ENCODE measurements around the gene PLVAP. TPM values are rescaled to one million over a fixed set of nuclear protein-coding genes. Genes with fewer than 3 reads are reported as not detected.

PLVAP gene
- total and polyA plus RNA-seq, 12 donors, result 27.9 to 381 (median 84.0) TPM

- no peak overlapping the region for H3K27ac ChIP-seq
- H3K4me1 ChIP-seq (replicated peaks in 1 of 2), result peaks cover 19 to 24% of the 10 kb centered on the region in 2 donors
- 87 to 92% (median 91%) methylated on average over 12 to 30 of the region's 30 CpGs for WGBS, 4 donors
- no peaks in the 10 kb centered on the region for H3K27me3 ChIP-seq
- H3K4me3 ChIP-seq, result peak overlapping the region in 1 of 4 donors; percentile 72
- H3K36me3 ChIP-seq (replicated peaks in 1 of 2), result no peaks in the 10 kb centered on the region
- TF ChIP-seq POLR2A (IDR thresholded peaks at IDR 0.05), result no peak
- no peak for TF ChIP-seq CTCF (IDR thresholded peaks at IDR 0.05)
- peak in 4 of 7 donors; percentile 27 to 61 (median 51) for DNase-seq
- no peaks in the 10 kb centered on the region for H3K9me3 ChIP-seq (replicated peaks in 1 of 3)
- intact Hi-C loops (cut with DNase I), result no loop called here
Observed at GRCh38 chr19:17338433-17339078, 38.6 kb downstream of the PLVAP start.

GRCh38 chr19:17337675-17338432 lies 39.3 kb downstream of the PLVAP start:
- DNase-seq, result peak in 2 of 7 donors; percentile 42 to 46
- intact Hi-C loops (cut with DNase I), result no loop called here
- 0 to 13% (median 7%) methylated on average over 8 to 50 of the region's 50 CpGs for WGBS, 4 donors

GRCh38 chr19:17336872-17337674 lies 40.1 kb downstream of the PLVAP start, which contains the start of gene GTPBP3:
Gene GTPBP3 (plus strand): TSS chr19:17337553. CDS start chr19:17337612, 59 bp downstream.
- 0% methylated on average over 18 to 41 of the region's 41 CpGs for WGBS, 4 donors
- Histone ChIP-seq H3K27me3 (no peaks in the 10 kb centered on the region), H3K27ac (peak within 1 kb of the TSS; percentile 87 to 100 (median 92)), H3K4me3 (peak within 1 kb of the TSS; percentile 63 to 100 (median 74)), H3K9me3 (replicated peaks in 1 of 3) (no peaks in the 10 kb centered on the region), H3K36me3 (replicated peaks in 1 of 2) (no peaks in the 10 kb centered on the region), H3K4me1 (replicated peaks in 1 of 2) (peaks cover 19 to 26% of the 10 kb centered on the region in 2 donors)
- TF ChIP-seq CTCF (IDR thresholded peaks at IDR 0.05) (no peak), POLR2A (IDR thresholded peaks at IDR 0.05) (peak in 1 of 2 donors; percentile 47)
- intact Hi-C loops (cut with DNase I), result no loop called here
- DNase-seq, result peak; percentile 94 to 99 (median 99)

More at GRCh38 chr19:17337675-17338432, 39.3 kb downstream of the PLVAP start:
- Histone ChIP-seq H3K4me1 (replicated peaks in 1 of 2) (peaks cover 19 to 26% of the 10 kb centered on the region in 2 donors), H3K4me3 (peak overlapping the region; percentile 1 to 72 (median 50)), H3K27ac (peak overlapping the region; percentile 15 to 92 (median 87)), H3K36me3 (replicated peaks in 1 of 2) (no peaks in the 10 kb centered on the region), H3K9me3 (replicated peaks in 1 of 3) (no peaks in the 10 kb centered on the region), H3K27me3 (no peaks in the 10 kb centered on the region)
- TF ChIP-seq CTCF (IDR thresholded peaks at IDR 0.05) (no peak), POLR2A (IDR thresholded peaks at IDR 0.05) (no peak)

GRCh38 chr19:17335575-17335974 lies 41.6 kb downstream of the PLVAP start:
- Histone ChIP-seq H3K27ac (no peak overlapping the region), H3K4me1 (replicated peaks in 1 of 2) (peaks cover 11 to 26% of the 10 kb centered on the region in 2 donors), H3K4me3 (no peak overlapping the region), H3K9me3 (replicated peaks in 1 of 3) (no peaks in the 10 kb centered on the region), H3K36me3 (replicated peaks in 1 of 2) (no peaks in the 10 kb centered on the region), H3K27me3 (no peaks in the 10 kb centered on the region)
- DNase-seq, result peak in 2 of 7 donors; percentile 33 to 54
- WGBS, 4 donors, result 60 to 66% (median 65%) methylated on average over 10 of the region's 10 CpGs
- intact Hi-C loops (cut with DNase I), result no loop called here
- TF ChIP-seq POLR2A (IDR thresholded peaks at IDR 0.05) (no peak), CTCF (IDR thresholded peaks at IDR 0.05) (no peak)

Measured in adrenal gland (tissue), 12 donors.